ENCODE measurements around the gene ANKDD1A. TPM values are rescaled to one million over a fixed set of nuclear protein-coding genes. Genes with fewer than 3 reads are reported as not detected.
A peak's percentile ranks its signal among the peaks of the same experiment; 100 is the strongest.

ANKDD1A gene
- total RNA-seq, 1 donor from 2014 or later = 6.8 TPM

- no peak overlapping the region for H3K4me3 Mint-ChIP-seq (ENCODE audit: unreplicated experiment)
- H3K4me1 Mint-ChIP-seq (ENCODE audit: low read depth, unreplicated experiment) = peaks cover 5% of the 10 kb centered on the region
- no peaks in the 10 kb centered on the region for H3K27me3 Mint-ChIP-seq (ENCODE audit: unreplicated experiment)
- TF ChIP-seq CTCF (IDR thresholded peaks at IDR 0.05; ENCODE audit: partially characterized antibody, unreplicated experiment) = no peak
- peaks cover 11% of the 10 kb centered on the region for H3K36me3 Mint-ChIP-seq (ENCODE audit: unreplicated experiment)
- H3K27ac Mint-ChIP-seq (ENCODE audit: unreplicated experiment) = no peak overlapping the region
- peaks cover 15% of the 10 kb centered on the region for H3K9me3 Mint-ChIP-seq (ENCODE audit: unreplicated experiment)
- DNase-seq = no peak
Observed at GRCh38 chr15:64904189-64904588, 7.5 kb upstream of the ANKDD1A start.

DNA sequence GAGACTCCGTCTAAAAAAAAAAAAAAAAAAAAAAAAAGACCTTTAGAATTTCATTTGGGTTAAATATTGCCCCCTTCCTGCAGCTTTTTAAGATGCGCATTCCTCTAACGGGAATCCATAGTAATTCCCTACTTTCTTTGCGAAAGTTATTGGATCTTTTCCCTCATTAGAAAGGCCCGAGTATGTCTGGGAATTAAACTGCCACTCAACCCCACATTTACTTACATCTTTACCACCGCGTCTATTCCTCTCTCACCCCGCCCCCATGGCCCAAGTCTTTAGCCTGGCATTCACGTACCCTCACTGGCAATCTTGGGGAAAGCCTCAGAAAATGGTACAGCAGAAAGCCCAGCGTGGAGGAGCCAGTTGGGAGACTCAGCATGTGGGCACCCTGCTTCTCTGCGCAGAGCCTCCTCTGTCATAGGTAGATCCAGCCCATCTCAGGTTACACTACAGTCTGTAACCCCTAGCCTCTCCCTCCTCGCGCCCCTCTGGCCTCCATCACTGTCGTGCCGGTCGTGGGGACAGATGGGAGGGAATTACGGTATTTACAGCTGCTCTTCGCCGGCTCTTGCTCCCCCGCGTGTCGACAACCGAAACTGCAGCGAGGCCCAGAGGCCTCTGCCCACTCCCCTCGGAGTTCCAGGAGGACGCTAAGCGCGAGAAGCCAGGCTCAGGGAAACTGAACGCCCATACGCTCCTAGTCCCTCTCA lies 6.4 kb upstream of the ANKDD1A start:
- peak; percentile 76 for TF ChIP-seq CTCF (IDR thresholded peaks at IDR 0.05; ENCODE audit: partially characterized antibody, unreplicated experiment)
- H3K27me3 Mint-ChIP-seq (ENCODE audit: unreplicated experiment) = no peaks in the 10 kb centered on the region

DNA sequence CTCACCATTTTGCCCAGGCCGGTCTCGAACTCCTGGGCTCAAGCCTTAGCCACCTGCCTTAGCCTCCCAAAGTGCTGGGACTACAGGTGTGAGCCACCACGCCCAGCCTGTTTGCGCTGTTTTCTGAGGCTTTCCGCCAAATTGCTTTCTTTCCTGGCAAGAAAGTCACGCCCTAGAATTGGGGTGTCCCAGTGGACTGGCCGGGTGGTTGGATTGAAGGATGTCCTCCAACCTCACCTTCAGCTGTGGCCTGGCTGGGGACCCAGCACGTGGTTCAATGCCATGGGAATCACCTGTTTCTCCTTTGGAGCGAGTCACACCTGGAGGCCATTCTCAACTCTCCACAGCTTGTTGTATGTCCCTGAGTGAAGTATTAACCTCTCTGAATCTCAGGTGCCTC lies 5.8 kb upstream of the ANKDD1A start:
- Mint-ChIP-seq H3K27me3 (ENCODE audit: unreplicated experiment) (no peaks in the 10 kb centered on the region), H3K36me3 (ENCODE audit: unreplicated experiment) (peaks cover 7% of the 10 kb centered on the region), H3K9me3 (ENCODE audit: unreplicated experiment) (peaks cover 17% of the 10 kb centered on the region), H3K4me3 (ENCODE audit: unreplicated experiment) (peak overlapping the region; percentile 91), H3K27ac (ENCODE audit: unreplicated experiment) (no peak overlapping the region), H3K4me1 (ENCODE audit: low read depth, unreplicated experiment) (peaks cover 8% of the 10 kb centered on the region)
- no peak for DNase-seq
- no peak for TF ChIP-seq CTCF (IDR thresholded peaks at IDR 0.05; ENCODE audit: partially characterized antibody, unreplicated experiment)

More for the DNA sequence above, 6.4 kb upstream of the ANKDD1A start:
- H3K4me1 Mint-ChIP-seq (ENCODE audit: low read depth, unreplicated experiment) = peaks cover 5% of the 10 kb centered on the region
- DNase-seq = peak; percentile 91
- H3K4me3 Mint-ChIP-seq (ENCODE audit: unreplicated experiment) = peak overlapping the region; percentile 91
- H3K9me3 Mint-ChIP-seq (ENCODE audit: unreplicated experiment) = peaks cover 15% of the 10 kb centered on the region
- H3K36me3 Mint-ChIP-seq (ENCODE audit: unreplicated experiment) = peaks cover 11% of the 10 kb centered on the region
- H3K27ac Mint-ChIP-seq (ENCODE audit: unreplicated experiment) = peak overlapping the region; percentile 95

- Mint-ChIP-seq H3K4me3 (ENCODE audit: unreplicated experiment) (no peak overlapping the region), H3K4me1 (ENCODE audit: low read depth, unreplicated experiment) (peaks cover 13% of the 10 kb centered on the region), H3K36me3 (ENCODE audit: unreplicated experiment) (peaks cover 4% of the 10 kb centered on the region), H3K9me3 (ENCODE audit: unreplicated experiment) (peaks cover 14% of the 10 kb centered on the region), H3K27ac (ENCODE audit: unreplicated experiment) (no peak overlapping the region), H3K27me3 (ENCODE audit: unreplicated experiment) (peaks cover 2% of the 10 kb centered on the region)
- DNase-seq = no peak
- no peak for TF ChIP-seq CTCF (IDR thresholded peaks at IDR 0.05; ENCODE audit: partially characterized antibody, unreplicated experiment)
Observed at GRCh38 chr15:64906402-64906801, 5.3 kb upstream of the ANKDD1A start.

DNA sequence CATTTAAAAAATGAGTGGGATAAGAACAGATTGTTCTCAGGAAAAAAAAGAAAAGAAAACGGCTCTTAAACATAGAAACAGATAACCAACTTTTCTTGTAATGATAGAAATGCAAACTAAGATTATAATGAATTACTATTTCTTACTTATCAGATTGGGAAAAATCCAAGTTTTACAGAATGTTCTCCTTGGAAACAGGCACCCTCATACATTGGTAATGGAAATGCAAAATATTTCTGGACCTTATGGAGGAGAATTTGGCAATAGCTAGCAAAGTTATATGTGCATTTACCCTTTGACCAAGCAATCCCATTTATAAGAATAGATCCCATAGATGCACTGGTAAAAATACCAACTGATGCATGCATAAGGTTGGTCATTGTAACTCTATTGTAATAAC lies 3.7 kb upstream of the ANKDD1A start:
- H3K4me3 Mint-ChIP-seq (ENCODE audit: unreplicated experiment) = no peak overlapping the region
- TF ChIP-seq CTCF (IDR thresholded peaks at IDR 0.05; ENCODE audit: partially characterized antibody, unreplicated experiment) = no peak
- peaks cover 6% of the 10 kb centered on the region for H3K27me3 Mint-ChIP-seq (ENCODE audit: unreplicated experiment)
- DNase-seq = no peak
- peaks cover 17% of the 10 kb centered on the region for H3K4me1 Mint-ChIP-seq (ENCODE audit: low read depth, unreplicated experiment)
- peaks cover 13% of the 10 kb centered on the region for H3K9me3 Mint-ChIP-seq (ENCODE audit: unreplicated experiment)
- H3K36me3 Mint-ChIP-seq (ENCODE audit: unreplicated experiment) = peaks cover 4% of the 10 kb centered on the region
- no peak overlapping the region for H3K27ac Mint-ChIP-seq (ENCODE audit: unreplicated experiment)

Measured in glutamatergic neuron (in vitro differentiated cells).